Activated naive CD4-positive, alpha-beta T cell (primary cell): ENCODE measurements around the gene SPATA21.
"Not testable (repeated sequence)": the region's sequence is repeated elsewhere in the genome, so short reads cannot be mapped to it uniquely, and the experiment has no call there.

Experiments
- DNase-seq, 4 experiments: peaks; one replicate each; lab custom pipeline; 2025; lab: John Stamatoyannopoulos, UW

Gene SPATA21

GRCh38 chr1:16436946-16437474, at the start of gene SPATA21:
TSS of gene SPATA21 (minus strand) at chr1:16437424. CDS start at chr1:16431371, 6,053 bp downstream.
- no peak for DNase-seq

DNA sequence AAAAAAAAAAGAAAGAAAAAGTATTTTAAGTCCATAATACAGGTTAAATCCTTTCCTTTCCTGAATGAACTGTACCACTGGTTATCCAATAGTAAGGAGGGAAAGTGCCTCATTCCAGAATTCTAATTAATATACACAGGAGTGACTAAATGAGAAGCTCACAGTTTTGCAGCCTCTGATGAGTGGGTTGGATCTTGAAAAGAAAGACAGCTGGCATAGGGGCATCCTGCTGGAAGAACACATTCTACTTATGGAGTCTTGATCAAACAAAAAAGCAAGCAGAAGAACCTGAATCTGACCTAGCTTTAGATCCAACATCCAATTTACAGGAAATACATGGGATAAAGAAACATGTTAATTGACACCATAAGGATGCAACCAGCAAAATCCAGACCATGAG, 49.8 kb upstream of the SPATA21 start:
- DNase-seq, result not testable (repeated sequence)

DNA sequence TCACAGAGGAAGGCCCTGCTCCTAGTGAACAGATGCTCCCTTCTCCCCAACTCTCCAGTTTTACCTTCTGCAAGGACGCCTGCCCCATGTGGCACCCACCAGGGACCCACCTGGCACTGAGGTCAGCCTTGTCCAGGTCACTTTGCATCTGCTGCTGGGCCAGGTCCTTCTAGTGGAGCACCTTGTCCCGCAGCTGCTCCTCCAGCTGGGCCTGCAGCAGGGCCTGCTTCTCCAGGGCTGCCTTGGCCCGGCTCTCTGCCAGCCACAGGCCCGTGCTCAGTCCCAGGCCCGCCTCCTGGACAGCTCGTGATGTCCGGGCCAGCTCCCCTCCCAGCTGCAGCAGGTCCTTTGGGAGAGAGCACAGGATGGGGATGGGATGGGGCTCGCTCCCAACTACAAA, 49.1 kb upstream of the SPATA21 start:
- not testable (repeated sequence) for DNase-seq

DNA sequence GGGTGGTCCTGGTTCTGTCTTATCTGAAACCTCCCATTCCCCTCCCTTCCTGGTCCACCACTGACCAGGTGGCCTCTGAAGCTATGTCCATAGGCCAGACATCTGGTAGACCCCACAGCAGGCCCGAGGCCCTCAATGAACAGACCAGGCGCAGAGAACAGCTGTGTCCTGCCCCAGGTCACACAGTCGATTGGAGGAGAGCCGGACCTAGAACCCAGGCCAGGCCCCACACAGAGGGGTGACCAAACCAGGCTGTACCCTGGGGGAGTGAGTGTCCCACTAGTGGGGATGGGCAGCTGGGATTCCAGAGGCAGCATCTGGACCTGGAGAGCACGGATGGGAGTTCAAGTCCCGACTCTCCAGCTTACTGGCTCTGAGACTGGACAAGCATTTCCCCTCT, 47.7 kb upstream of the SPATA21 start:
- DNase-seq, result no peak

GRCh38 chr1:16484501-16484835, 47.2 kb upstream of the SPATA21 start:
- no peak for DNase-seq

DNA sequence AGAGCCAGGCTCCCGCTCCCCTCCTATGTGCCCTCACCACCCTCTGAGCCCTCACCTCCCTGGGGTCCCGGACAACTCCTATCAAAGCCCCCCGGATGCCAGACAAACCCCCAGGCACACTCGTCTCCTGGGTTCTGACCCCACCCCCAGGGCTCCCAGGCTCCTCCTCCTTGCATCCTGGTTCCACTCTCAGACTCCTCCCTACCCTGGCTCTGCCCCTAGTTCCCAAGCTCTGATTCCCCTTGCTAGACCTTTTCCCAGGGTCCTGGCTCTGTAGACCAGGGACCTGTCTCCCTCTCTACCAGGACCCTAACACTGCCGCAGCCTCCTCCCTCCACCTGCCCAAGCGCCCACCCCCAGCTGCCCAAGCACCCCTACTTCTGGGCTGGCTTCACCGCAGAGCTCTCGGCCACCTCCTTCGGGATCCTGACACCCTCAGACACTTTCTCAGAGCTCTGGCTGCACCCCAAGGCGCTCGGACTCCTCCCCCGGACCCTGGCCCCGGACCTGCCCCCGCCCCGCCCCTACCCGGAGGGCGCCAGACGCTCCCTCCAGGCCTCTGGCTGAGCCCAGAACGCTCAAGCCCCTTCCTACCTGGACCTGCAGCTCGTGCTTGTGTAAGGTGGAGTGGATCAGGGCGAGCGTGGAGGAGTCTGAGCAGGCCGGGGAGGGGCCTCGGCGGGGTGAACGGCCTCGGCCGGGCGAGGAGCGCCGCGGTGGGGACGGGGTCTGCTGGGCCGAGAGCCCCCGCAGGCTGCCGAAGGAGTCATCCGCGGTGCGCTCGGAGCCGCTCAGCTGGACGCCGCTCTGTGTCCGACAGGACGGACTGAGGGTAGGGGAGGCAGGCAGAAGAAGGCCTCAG, 46.6 kb upstream of the SPATA21 start:
- DNase-seq, result not testable (repeated sequence)

GRCh38 chr1:16483146-16483545, 45.9 kb upstream of the SPATA21 start:
- not testable (repeated sequence) for DNase-seq

DNA sequence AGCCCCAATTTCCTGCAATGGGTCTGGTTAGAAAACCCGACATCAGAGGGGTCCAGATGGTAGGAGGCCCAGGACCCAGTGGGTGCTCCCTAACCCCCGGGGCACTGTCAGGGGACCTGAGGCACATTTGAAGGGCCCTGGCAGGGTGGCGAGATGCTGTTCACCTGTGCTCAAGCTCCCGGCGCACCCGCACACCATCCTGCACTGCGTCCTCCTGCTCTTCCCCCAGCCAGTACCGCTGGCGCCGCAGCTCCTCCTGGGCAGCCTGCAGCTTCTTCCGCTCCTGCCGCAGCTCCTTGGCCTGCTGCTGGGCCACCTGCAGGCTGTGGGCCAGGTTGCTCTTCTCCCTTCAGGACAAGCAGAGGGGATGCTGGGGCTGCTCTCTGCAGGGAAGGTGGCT, 40.9 kb upstream of the SPATA21 start:
- DNase-seq, result no peak

- DNase-seq, result not testable (repeated sequence)
These were observed 38.8 kb upstream of the SPATA21 start for GRCh38 chr1:16475771-16476770.

DNA sequence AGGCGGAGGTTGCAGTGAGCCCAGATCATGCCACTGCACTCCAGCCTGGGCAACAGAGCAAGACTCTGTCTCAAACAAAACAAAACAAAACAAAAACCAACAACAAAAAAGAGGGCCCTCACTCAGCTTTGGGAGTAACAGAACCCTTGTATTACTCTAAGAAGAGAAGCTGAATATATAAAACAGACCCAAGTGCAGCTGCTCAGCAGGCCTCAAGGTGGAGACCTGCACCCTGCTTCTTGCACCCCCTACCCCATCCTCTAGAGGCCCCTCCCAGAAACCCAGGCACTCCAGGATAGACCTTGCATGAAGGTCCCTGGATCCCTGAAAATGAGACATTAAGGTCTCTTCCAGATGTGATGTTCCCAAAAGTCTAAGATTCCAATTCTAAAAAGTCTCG, 37.7 kb upstream of the SPATA21 start:
- not testable (repeated sequence) for DNase-seq

- no peak for DNase-seq
These were observed 37.1 kb upstream of the SPATA21 start for GRCh38 chr1:16474166-16474800.

DNA sequence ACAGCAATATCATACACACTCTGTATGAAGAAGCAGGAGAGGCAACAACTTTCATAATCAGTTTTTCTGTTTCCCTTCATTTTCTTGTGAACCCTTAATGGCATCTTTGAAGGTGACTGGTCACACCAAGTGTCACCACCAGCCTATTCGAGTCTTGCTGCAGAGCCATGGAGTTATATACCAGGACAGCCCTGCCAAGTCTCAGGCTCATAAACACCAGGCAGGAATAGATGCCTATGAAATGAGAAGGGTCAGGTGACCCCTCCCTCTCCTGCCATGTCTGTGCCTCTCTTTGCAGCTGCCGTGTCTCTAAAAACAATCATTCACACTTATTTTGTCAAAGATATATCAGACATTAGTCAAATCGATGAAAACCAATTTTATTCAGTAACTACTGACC, 31.3 kb upstream of the SPATA21 start:
- DNase-seq, result no peak

DNA sequence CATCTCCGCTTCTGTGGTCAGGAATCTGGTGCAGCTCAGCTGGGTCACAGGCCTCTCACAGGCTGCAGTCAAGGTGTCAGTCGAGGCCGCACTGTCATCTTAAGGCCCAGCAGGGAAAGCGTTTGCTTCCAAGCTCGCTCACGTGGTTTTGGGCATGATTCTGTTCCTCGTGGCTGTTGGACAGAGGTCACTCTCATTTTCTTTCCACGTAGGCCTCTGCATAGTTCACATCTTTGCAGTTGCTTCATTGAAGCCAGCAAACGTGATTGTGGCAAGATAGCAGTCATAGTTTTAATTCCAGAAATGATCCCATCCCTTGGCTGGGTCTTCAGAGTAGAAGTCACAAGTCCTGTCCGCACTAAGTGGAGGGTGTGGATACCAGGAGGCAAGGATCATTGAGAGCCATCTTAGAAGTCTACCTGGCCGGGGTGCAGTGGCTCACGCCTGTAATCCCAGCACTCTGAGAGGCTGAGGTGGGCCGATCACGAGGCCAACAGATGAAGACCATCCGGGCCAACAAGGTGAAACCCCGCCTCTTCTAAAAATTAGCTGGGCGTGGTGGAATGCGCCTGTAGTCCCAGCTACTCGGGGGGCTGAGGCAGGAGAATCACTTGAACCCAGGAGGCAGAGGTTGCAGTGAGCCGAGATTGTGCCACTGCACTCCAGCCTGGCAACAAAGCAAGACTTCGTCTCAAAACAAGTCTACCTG, 27.8 kb upstream of the SPATA21 start:
- DNase-seq, result no peak

- DNase-seq, result no peak
These were observed 25.6 kb upstream of the SPATA21 start for GRCh38 chr1:16462773-16463330.

DNA sequence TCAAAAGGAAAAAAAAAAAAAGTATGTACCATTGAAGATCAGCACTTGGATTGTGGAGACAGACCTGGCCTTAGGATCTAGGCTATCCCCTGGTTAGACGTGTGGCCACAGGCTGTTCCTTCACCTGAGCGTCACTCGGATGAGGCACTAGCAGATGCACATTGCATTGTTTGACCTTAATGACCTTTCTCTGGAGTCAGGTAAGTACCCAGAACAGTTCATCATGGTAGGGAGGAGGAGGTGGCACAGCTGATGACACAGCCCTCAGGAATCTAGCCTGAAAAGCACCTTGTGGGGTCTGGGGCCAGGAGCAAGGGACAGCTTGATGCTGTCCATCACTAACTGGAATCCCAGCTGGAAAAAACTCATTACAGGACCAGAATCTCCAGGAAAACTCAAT, 24.5 kb upstream of the SPATA21 start:
- DNase-seq, result no peak

DNA sequence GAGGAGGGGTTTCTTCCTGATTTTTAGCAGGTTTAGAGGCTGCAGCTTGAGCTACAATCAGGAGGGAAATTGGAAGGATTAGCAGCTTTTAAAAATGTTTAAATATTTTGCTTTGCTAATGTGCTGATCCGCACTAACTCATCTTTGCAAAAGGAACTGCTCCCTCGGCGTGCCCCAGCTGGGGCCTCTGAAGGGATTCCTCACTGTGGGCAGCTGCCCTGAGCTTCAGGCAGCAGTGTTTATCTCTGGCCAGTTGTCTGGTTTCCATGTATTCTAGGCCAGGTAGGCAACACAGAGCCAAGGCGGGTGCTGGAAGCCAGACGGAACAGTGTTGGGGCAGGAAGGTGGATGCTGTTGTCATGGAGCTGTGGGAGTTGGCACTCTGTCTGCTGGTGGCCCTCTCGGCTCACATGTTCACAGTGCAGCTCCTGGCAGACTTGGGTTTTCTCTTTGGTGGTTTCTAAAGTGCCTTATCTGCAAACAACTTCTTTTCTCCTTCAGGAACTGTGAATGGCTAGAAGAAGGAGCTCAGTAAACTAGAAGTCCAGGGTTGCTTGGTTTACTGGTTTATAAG, 22.2 kb upstream of the SPATA21 start:
- DNase-seq, result no peak

- DNase-seq, result no peak
These were observed 21.6 kb upstream of the SPATA21 start for GRCh38 chr1:16458831-16459230.

DNA sequence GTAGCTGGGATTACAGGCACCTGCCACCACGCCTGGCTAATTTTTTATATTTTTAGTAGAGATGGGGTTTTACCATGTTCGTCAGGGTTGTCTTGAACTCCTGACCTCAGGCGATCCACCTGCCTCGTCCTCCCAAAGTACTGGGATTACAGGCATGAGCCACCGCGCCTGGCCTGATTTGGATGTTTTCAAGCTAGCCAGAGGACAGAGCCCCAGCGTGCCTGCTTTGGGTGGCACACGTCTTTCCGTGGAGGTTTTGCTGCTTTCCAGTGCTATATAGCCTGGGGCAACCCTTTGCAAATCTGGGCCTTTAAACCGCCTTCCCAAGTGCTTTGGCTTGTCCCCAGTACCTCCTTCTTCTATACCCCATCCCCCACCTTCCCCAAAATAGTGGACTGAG, 18.9 kb upstream of the SPATA21 start:
- not testable (repeated sequence) for DNase-seq

DNA sequence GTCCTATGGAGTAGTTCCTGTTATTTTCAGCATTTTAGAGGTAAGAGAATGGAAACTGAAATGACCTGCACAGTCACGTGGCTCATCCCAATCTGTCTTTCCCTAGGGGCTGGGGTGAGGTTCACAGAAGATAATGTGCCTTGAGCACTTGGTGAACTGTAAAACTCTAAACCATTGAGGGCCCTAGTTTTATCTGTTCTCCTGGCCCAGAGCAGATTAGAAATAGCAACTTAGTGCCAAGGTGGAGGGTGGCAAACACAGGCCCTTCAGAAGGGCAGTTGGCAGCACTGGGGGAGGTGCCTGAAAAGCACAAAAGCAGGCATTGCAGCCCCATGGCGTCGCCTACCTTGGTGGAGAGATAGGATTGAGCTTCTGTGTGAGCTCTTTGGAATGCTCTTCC, 17.7 kb upstream of the SPATA21 start:
- not testable (repeated sequence) for DNase-seq

- DNase-seq, result no peak
These were observed 14.8 kb upstream of the SPATA21 start for GRCh38 chr1:16451841-16452528.
